GM21423 (cell line): ENCODE data around the gene XRCC6.
"Not testable (repeated sequence)": the region's sequence is repeated elsewhere in the genome, so short reads cannot be mapped to it uniquely, and the experiment has no call there.

Experiments
- ATAC-seq: cut with Tn5 transposase; IDR thresholded peaks from one replicate; pipeline ENCODE4 v1.9.1; 2021; ENCODE audit warnings: mild to moderate bottlenecking, moderate library complexity; ENCODE audit not compliant: unreplicated experiment

The XRCC6 gene

GRCh38 chr22:41598081-41598480 is 23.0 kb upstream of the XRCC6 start:
- no peak for ATAC-seq

GRCh38 chr22:41598891-41599635 is 22.0 kb upstream of the XRCC6 start:
- no peak for ATAC-seq

- no peak for ATAC-seq
Measured at GRCh38 chr22:41600976-41601375, 20.1 kb upstream of the XRCC6 start.

GRCh38 chr22:41603873-41604332 is 17.2 kb upstream of the XRCC6 start:
- peak; percentile 84 for ATAC-seq

- ATAC-seq: no peak
Measured at GRCh38 chr22:41608386-41608785, 12.7 kb upstream of the XRCC6 start.

GRCh38 chr22:41612603-41613306 is 8.3 kb upstream of the XRCC6 start:
- no peak for ATAC-seq

- ATAC-seq: no peak
Measured at GRCh38 chr22:41613456-41613855, 7.6 kb upstream of the XRCC6 start.

GRCh38 chr22:41619979-41620588 is 1.0 kb upstream of the XRCC6 start:
- no peak for ATAC-seq

GRCh38 chr22:41620589-41621098 is 451 bp upstream of the XRCC6 start, which contains the start of gene DESI1:
Gene DESI1, minus strand, starts transcription at chr22:41621043. Its CDS starts 204 bp downstream, at chr22:41620839.
- peak; percentile 15 for ATAC-seq

- no peak for ATAC-seq
Measured at GRCh38 chr22:41621911-41622179, 750 bp downstream of the XRCC6 start.

GRCh38 chr22:41625577-41625976 is 4.5 kb downstream of the XRCC6 start:
- ATAC-seq: no peak

- ATAC-seq: not testable (repeated sequence)
Measured at GRCh38 chr22:41631115-41631514, 10.0 kb downstream of the XRCC6 start.

- ATAC-seq: not testable (repeated sequence)
Measured at GRCh38 chr22:41631615-41632014, 10.5 kb downstream of the XRCC6 start.

- ATAC-seq: not testable (repeated sequence)
Measured at GRCh38 chr22:41634610-41635009, 13.5 kb downstream of the XRCC6 start.

- no peak for ATAC-seq
Measured at GRCh38 chr22:41636467-41636866, 15.4 kb downstream of the XRCC6 start.

GRCh38 chr22:41637623-41638022 is 16.5 kb downstream of the XRCC6 start:
- not testable (repeated sequence) for ATAC-seq

- no peak for ATAC-seq
Measured at GRCh38 chr22:41638124-41638523, 17.0 kb downstream of the XRCC6 start.

GRCh38 chr22:41638748-41639147 is 17.7 kb downstream of the XRCC6 start:
- no peak for ATAC-seq

GRCh38 chr22:41641854-41642253 is 20.8 kb downstream of the XRCC6 start:
- no peak for ATAC-seq

- no peak for ATAC-seq
Measured at GRCh38 chr22:41642331-41643110, 21.4 kb downstream of the XRCC6 start.

- ATAC-seq: no peak
Measured at GRCh38 chr22:41647771-41648170, 26.7 kb downstream of the XRCC6 start.
